Measurements from ENCODE around the gene LEP.

The LEP gene

GRCh38 chr7:128240696-128241386 is at the start of gene LEP:
Gene LEP, plus strand, starts transcription at chr7:128241278. Its CDS starts 10,741 bp downstream, at chr7:128252019.
- DNase-seq = no peak

GRCh38 chr7:128192497-128193142 is 48.5 kb upstream of the LEP start:
- DNase-seq = no peak

GRCh38 chr7:128194533-128195282 is 46.4 kb upstream of the LEP start:
- DNase-seq = no peak

- no peak for DNase-seq
These were observed 43.5 kb upstream of the LEP start for GRCh38 chr7:128197589-128197988.

GRCh38 chr7:128197989-128198580 is 43.0 kb upstream of the LEP start:
- no peak for DNase-seq

- DNase-seq = no peak
These were observed 40.7 kb upstream of the LEP start for GRCh38 chr7:128200376-128200775.

- DNase-seq = no peak
These were observed 39.9 kb upstream of the LEP start for GRCh38 chr7:128201067-128201689.

- DNase-seq = no peak
These were observed 39.4 kb upstream of the LEP start for GRCh38 chr7:128201690-128202085.

- no peak for DNase-seq
These were observed 38.7 kb upstream of the LEP start for GRCh38 chr7:128202287-128202957.

- DNase-seq = no peak
These were observed 38.0 kb upstream of the LEP start for GRCh38 chr7:128203047-128203491.

GRCh38 chr7:128203710-128204214 is 37.3 kb upstream of the LEP start:
- no peak for DNase-seq

GRCh38 chr7:128204455-128204854 is 36.6 kb upstream of the LEP start:
- DNase-seq = no peak

- no peak for DNase-seq
These were observed 36.0 kb upstream of the LEP start for GRCh38 chr7:128205068-128205467.

GRCh38 chr7:128206017-128206746 is 34.9 kb upstream of the LEP start:
- no peak for DNase-seq

GRCh38 chr7:128206747-128207500 is 34.2 kb upstream of the LEP start:
- no peak for DNase-seq

GRCh38 chr7:128207609-128208008 is 33.5 kb upstream of the LEP start:
- no peak for DNase-seq

- peak; percentile 62 for DNase-seq
These were observed 31.6 kb upstream of the LEP start for GRCh38 chr7:128209229-128210035.

GRCh38 chr7:128210036-128210347 is 31.1 kb upstream of the LEP start:
- no peak for DNase-seq

- no peak for DNase-seq
These were observed 30.2 kb upstream of the LEP start for GRCh38 chr7:128210590-128211570.
